Uterus (tissue), 2 donors: ENCODE data around the gene SLX4IP.

Experiments
- CTCF ChIP-seq, 4 experiments: fragments of 200-600 bp in 2 of 4; fragments of 450-650 bp in 2 of 4; sonication (generic) in 2 of 4; IDR thresholded peaks; one replicate each; pipeline ENCODE4 v1.5.1; 2016 to 2019; ENCODE audit warnings: antibody characterized with exemption in 4 of 4, mild to moderate bottlenecking in 2 of 4, moderate library complexity in 1 of 4
- POLR2A ChIP-seq, 2 donors: fragments of 450-650 bp; IDR thresholded peaks; one replicate each; pipeline ENCODE4 v1.6.1; 2016; ENCODE audit warnings: antibody characterized with exemption in 2 of 2, mild to moderate bottlenecking in 1 of 2, moderate library complexity in 1 of 2

- TF ChIP-seq CTCF (IDR thresholded peaks at IDR 0.05) (no peak), POLR2A (IDR thresholded peaks at IDR 0.05) (no peak)
These were observed 31.2 kb downstream of the SLX4IP start for GRCh38 chr20:10466325-10466724.
